Stimulated activated naive CD4-positive, alpha-beta T cell treated with Interleukin-2 at 50 U/mL for 16 hours (primary cell): ENCODE measurements around the gene LIMCH1.
"Not testable (repeated sequence)": the region's sequence is repeated elsewhere in the genome, so short reads cannot be mapped to it uniquely, and the experiment has no call there.

ENCODE experiments used
- DNase-seq: peaks from one replicate; lab custom pipeline; 2025; lab: John Stamatoyannopoulos, UW

Gene LIMCH1

DNA sequence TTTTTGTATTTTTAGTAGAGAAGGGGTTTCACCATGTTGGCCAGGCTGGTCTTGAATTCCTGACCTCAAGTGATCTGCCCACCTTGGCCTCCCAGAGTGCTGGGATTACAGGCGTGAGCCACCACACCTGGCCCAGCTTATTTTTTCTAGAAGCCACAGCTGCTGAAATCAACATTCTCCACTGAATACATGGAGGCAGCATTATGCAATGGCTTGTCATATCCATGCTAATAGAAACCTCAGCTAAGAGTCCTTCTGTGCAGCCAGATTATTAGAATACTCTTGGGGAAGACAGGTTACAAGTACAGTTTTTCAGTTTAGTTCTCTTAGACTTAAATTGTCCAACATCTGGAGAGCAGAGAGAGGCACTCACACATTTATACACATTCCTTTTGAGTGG is 104.8 kb downstream of the LIMCH1 start:
- not testable (repeated sequence) for DNase-seq

DNA sequence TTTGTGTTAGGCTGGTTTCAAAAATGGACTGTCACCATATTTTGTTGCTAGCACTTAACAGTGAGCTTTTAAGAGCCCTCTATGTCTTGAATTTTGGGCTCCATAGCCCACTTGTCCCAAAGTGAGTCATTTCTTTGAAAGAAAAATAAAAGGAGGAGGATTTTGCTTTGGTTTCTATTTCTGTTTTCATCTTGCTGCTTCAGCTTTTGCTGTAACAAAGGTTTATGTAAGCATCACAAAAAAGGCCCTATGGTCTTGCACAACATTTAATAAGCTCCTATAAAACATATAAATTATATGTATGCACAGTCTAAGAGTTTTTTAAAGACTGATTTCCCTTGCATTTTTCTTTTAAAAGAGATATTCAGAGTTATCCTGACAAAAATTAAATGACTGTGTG is 105.4 kb downstream of the LIMCH1 start:
- DNase-seq: no peak

DNA sequence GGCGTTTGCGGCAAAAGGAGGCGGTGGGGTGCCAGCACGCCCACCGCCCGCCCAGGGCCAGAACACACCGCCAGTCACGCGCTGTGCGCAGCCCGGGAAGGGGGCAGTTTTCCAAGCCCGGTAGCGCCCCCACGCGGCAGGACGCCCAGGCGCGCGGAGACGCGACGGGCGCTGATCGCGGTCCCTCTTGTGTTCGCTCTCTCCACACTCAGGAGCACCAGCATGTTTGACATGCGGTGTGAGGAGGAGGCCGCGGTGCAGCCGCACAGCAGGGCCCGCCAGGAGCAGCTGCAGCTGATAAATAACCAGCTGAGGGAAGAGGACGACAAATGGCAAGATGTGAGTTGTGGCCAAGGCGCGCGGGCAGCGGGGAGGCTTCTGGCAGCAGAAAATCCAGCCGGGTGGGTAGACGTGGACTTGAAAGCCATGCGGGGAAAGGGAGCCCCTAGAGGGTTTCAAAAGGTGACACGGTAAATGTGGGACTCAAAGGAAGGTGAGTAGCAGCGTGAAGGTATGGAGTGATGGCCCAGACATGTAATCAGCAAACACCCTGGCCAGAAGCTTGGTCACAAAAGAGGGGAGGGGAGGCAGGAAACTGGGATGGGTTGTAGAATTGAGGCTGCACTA is 106.4 kb downstream of the LIMCH1 start:
- DNase-seq: no peak

DNA sequence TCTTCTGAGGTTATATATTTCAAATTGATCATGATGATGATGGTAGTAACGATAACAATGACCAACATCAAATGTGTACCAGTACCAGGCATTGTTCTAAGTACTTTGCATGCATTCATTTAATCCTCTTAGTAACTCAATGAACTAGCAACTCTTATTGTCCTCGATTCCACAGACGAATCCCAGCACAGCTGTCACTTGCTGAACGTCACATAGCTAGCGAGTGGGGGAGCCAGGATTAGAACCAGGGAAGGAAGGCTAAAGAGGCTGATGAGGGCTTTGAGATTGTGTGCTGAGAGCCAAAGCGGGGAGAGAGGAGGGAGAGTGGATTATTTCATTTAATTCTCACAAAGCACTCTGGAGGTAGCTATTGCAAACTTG is 106.9 kb downstream of the LIMCH1 start:
- DNase-seq: no peak

DNA sequence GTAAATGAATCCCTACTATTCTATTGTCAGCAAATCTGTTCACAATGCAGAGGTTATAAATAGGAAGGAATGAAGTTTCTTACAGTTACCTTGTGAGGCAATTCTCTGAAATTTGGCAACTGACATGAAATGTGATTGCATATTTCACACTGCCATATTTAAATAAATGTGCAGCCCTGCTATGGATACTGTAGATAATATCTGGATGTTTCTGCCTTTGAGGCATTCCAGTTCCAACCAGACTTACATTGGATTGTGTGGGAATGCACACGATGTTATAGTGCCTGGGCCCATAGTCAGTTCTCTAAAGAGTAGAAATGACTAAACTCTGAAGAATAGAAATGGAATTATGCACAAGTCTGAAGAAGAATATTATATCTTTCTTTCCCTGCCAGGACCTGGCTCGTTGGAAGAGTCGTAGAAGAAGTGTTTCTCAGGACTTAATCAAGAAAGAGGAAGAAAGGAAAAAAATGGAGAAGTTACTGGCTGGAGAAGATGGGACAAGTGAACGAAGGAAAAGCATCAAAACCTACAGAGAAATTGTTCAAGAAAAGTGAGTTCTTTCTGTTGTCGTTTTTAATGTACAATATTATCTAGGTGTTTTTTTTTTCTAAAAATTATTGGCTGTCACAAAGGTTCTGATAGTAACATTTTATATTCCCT is 107.9 kb downstream of the LIMCH1 start:
- DNase-seq: no peak

DNA sequence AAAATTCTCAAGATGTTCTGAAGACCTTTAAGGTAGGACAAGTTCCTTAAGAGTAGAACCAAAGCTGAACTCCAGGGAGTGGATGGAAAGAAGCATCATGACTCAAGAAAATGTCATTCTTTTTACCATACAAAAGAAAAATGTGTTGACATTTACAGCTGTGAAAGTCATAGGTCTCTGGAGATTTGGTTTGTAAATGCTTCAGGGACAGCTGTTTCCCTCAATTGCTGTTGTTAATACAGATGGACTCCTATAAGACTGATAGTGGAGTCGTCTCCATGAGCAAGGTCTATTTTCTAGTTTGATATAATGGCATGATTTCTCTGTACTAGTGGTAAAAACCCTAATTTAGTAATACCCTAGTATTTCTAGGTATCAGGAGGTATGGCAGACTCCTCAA is 108.9 kb downstream of the LIMCH1 start:
- DNase-seq: no peak

DNA sequence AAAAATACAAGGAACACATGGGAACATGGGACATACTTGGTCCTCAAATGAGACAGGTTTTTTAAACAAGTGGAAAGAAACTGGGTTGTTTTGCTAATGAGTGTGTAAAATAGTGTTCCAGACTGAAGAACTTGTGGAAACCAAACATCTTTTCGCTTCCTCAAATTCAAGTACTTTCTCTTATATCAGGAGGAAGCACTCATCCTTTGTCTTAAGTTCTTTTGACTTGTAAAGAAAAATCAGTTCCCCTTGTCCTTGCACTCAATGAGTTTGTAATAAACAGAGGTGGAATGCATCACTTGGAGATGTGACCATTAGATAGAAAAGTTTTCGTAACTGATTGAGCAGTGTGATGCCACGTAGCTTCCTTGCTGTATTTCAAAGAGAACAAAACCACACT is 109.4 kb downstream of the LIMCH1 start:
- no peak for DNase-seq

DNA sequence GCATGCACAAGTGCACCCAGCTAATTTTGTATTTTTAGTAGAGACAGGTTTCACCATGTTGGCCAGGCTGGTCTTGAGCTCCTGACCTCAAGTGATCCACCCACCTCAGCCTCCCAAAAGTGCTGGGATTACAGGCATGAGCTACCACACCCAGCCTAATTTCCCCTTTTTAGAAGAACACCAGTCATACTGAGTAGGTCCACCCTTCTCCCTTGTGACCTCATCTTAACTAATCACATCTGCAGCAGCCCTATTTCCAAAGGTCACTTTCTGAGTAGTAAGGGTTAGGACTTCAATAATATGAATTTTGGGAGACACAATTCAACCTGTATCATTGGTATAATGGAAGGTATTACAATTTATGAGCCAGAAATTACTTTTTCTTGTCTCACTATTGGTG is 113.2 kb downstream of the LIMCH1 start:
- DNase-seq: not testable (repeated sequence)

DNA sequence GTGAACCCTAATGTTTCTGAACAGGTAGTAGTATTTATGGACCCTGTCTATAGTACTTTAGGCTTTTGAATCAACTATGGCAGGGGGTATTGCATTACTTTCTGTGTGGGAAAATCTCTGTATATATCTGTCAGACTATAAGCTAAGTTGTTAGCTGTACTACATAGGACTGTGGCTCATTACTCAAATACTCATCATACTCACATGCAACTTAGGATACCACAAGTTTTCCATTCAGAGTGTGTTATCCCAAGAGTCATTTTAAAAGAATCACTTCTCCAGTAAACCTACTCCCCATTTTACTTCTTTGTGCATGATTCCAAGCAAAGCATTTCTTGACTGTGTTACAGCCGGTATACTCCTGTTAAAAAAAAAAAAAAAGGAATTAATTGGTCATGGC is 115.0 kb downstream of the LIMCH1 start:
- no peak for DNase-seq

DNA sequence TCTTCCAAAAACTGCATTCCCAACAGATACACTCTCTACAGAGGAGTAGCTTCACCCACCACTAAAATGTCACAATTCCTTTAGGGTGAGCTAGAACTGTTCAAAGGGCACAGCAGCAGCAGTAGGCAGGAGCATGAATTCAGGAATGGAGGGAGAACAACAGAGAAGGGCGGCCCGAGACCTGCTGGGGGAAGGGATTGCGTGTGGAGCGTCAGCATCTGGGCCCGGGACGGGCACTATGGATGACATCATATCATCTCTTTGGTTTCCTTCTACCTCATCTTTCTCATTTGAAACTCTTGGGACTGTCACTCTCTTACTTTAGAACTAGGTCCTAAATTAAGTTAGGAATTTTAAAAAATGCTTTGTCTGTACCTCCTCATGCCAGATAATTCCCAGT is 115.6 kb downstream of the LIMCH1 start:
- no peak for DNase-seq

DNA sequence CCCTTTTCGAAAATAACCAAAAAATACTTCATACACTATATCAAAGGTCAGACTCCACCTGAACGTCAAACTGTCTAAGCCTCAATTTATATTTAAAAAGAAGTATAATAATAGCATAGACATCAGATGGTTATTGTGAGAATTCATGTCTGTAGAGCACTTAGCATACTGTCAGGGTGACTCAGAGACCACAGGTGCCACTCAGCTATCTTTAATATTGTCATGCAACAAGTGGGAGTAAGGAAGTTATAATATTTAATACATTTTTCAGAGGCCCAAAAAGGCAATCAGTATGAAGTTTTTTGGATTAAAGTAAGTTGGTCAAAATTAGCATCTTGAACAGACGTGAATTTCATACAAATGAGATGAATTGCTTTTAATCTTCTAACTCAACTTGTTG is 117.2 kb downstream of the LIMCH1 start:
- no peak for DNase-seq

DNA sequence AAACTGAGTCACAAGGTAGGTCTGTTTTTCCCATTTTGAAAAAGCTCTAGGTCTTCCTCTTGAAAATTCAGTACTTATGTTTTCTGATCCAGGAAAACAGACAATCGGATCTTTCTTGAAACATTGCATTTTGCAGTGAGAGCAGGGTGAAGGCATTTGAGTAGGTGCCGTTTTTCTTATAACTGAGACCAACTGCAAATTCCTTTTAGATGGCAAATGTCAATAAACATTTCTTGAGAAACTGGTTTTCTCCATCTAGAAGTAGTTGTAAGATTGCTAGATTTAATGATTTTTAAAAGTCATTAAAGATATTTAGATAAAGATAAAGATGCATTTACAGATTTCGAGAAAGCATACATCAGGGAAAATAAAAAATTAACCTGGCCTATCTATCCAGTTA is 118.1 kb downstream of the LIMCH1 start:
- DNase-seq: no peak

DNA sequence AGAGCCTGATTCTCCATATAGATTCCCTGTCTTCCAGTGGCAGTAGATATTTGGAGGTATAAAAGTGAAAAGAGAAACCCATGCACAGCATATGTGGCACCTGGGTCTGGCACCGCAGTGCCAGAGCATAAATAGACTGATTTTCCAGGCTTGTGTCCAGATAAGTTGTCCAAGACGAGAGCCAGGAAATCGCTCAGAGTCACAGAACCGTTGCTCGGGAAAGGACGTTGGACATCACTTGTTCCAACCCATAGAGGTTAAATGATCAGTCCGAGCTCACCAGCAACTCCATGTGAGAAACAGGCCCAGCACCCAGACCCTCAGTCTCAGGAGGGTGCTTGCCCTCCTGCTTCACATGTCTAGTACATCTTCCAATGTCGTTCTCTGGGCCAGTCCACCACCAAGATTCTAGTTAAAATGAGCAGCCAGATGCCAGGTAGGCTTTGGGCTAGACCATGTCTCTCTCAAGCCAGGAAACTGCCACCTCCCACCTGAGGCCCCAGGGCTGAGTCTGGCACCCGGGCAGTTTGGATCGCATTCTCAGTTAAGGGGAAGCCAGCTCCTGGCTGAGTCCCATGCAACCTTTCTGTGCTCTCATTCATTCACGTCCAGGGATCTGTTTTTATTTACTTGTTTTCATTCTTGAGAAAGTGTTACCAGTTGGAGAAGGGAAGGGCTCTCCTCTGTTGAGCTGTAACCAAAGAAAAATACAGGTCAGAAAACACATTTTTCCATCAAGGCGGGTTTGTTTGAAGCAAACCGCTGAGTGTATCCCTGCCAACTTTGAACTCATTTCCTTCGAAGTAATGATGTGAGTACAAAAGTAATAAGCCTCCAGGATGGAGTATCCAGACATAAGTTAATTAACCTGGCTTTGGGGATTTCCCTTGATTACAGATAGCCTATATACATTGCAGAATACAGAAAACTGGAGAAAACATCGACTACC is 118.9 kb downstream of the LIMCH1 start:
- no peak for DNase-seq

DNA sequence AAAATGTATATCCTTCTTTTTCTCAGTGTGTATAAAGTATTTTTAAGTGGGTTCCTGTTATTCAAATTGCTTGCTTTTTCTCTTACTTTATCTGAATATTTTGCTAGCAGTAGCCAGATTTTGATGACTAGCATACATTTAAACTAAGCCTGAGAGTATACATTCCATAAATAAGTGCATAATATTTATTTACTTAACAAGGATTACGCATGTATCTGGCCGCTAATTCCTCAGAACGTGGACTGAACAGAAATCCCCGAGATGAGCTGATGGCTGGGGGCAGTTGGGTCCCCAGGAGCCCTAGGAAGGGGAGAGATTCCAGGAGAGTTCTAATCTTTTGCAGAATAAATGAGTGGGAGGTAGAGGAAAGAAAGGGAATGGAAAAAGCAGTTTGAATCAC is 119.6 kb downstream of the LIMCH1 start:
- no peak for DNase-seq

DNA sequence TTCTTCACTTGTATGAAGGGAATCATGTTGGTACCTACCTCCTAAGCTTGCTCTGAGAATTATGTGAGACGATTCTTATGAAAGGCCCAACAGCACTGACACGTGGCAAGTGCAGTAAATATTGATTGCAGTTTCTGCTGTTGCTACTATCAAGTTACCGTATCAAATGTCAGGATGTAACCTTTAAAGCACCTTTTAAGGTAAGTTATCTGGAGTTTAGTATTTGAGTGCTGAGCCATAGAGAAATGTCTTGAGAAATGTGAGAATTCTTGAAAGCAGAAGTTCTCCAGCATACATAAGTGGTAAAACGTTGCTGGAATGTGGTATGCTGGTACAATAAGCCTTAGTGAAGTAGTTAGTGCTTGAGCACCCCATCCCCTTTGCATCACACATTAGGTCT is 120.2 kb downstream of the LIMCH1 start:
- DNase-seq: no peak

DNA sequence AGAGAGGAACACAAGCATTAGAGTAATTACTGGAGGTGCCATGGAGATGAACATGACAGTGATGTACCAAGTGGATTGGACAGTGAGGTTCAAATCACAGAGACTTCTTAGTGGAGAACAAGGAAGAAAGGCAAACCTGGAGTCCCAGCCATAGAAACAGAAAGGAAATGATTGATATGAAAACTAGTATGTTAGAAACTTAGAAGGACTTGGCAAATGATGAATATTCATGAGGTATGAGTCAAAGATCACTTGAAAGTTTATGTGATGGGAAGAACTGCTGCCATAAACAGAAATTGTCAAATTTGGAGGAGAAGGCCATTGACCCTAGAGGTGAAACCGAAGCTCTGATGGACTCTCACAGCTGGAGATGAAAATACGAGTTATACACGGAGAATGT is 122.4 kb downstream of the LIMCH1 start:
- DNase-seq: no peak

DNA sequence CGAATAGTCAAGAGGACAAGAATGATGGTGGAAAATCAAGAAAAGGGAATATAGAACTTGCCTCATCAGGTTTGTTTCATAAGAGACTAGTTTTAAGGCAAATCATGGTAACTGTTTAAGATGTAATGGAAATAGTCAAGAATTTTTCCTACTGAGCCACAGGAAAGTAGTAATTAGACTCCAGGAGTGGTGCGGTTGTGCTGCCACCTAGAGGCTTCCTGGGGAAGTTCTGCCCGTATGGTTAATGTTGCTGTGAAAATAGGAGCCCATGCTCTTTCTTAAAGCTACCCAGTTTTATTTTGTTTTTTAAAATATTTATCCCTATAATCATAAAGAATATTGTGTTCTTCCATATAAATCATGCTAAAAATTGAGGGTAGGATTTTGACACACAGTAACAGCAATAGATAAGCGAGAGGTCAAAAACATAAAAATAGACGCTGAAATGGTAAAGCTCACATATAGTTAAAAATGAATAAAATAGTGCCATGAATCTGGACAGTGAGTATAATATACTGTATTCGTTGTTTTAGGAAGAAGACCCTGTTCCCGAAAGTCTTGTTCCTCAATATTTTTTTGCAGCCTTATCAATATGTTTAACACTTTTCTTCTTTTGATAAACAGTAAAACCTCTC is 123.6 kb downstream of the LIMCH1 start:
- no peak for DNase-seq

DNA sequence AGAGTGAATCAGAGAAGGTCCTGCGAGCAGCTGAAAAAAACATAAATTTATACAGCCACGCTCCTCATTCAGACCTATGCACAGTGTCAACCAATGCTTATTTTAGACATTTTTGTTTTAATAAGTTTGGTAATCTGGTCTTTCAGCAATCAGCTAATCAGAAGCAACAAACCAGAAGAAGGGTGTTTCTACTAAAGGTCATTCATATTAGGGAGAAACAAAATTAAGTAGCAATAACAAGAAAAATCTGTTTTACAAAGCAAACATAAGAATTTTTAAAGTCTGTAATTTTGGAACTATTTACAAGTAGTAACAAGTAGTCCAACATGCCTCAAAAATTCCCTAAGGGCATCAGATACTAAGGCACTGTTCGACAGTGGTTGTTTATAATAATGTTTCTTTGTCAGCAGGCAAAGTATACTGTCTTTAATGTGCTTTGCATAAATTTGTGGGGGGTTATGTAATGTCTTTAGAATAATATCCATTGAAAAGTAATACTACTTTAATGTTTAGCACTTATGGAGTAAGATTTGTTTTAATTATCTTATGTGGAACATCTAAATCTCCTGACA is 127.8 kb downstream of the LIMCH1 start:
- no peak for DNase-seq

DNA sequence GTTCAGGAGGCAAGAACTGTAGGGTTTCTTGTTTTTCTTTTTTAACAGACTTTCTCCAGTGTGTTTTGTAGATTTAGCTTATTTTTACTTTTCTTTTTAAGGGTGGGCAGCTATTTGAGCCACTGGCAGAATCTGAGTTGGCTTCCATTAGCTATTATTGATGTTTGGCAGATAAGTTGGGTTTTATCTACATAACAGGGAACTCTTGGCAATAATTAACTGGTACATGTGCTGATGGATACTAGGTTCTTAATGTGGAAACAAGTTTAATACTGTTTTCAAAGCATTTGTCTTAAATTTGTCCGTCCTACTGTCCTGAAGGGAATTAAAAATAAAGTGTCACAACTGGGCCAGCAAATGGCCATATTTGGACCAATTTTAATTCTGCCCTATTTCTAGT is 130.1 kb downstream of the LIMCH1 start:
- DNase-seq: no peak

DNA sequence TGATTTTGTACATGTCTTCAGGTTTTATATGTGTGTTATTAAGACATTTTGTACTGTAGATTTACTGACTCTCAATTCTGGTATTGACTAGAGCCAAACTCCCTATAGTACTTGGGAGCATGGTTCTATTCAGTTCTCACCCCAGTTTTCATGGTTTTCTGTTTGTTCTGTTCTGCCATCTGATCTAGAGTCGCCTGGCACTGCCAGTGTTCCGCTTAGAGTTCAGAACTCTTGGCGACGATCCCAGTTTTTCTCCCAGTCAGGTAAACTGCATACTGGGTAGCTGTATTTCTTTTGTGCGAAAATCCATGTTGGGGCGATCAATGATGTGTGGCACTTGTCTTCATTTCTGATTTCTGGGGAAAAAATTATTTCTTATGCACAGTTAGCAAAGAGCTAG is 132.6 kb downstream of the LIMCH1 start:
- no peak for DNase-seq

DNA sequence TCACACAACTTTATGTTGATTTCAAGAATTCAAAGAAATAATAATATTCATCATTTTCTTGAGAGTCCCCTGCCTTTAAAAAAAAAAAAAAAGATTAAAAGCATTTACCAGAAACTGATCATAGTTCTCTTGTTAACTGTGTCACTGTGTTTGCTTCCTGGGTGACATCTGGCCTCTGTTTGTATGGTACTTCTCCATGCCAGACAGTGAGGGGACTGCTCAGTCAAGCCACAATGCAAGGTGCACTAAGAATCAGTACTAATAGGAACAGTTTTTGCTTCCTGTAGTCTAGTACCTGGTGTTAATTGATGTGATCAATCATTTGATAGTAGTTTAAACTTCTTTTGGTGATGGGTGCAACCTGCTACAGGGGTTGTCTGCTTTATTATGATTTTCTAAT is 133.0 kb downstream of the LIMCH1 start:
- no peak for DNase-seq

DNA sequence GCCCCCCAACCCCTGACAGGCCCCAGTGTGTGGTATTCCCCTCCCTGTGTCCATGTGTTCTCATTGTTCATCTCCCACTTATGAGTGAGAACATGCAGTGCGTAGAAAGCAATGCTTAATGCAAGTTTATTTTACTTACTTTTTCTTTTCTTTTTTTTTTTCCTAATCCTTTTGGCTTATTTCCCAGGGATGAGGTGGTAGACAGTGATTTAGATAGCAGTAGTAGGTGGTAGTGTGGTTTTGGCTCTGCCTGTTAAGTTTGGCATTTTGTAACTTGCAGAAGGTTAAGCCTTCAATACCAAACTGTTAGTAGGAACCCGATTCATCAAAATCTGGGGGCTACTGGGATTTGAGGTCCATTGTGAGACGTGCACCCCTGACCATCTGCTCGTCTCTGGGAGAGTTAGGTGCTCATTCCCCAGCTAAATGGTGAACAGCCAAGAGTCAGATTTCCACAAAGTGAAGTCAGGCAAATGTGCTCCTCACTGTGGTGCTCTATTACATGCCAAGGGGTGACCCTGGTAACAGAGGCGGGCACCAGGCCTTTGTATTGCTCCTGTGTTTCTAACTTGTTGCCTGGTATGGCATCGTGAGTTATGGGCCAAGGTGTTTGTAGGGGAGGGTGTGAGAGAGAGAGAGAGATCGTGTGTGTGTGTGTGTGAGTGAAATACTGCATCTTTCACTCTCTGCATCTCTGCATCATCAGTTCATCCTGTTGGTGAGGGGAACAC is 140.3 kb downstream of the LIMCH1 start:
- no peak for DNase-seq
